A549 (cell line): ENCODE measurements around the gene GALC. TPM values are rescaled to one million over a fixed set of nuclear protein-coding genes. Genes with fewer than 3 reads are reported as not detected.

Experiments
- ATAC-seq, 2 experiments: fragments of 200-7000 bp in 1 of 2; fragments of >200 bp in 1 of 2; cut with Nextera tagmentation in 1 of 2; cut with Tn5 transposase in 1 of 2; 3 replicates each; pipeline versions ENCODE4 v1.8.0 to v1.9.1; 2018 to 2020; ENCODE audit warnings: mild to moderate bottlenecking in 1 of 2, moderate library complexity in 1 of 2
- CTCF ChIA-PET: fragments of 300-600 bp; sonication (Branson Sonifier 250); formaldehyde crosslinking; extraction: SDS; loops from one replicate; lab custom pipeline; 2021; ENCODE audit warnings: antibody characterized with exemption, inconsistent platforms; lab: Yijun Ruan, JAX
- POLR2A ChIA-PET: fragments of 350-600 bp; formaldehyde crosslinking; extraction: SDS; loops from one replicate; lab custom pipeline; 2021; ENCODE audit warnings: antibody characterized with exemption, inconsistent platforms; lab: Yijun Ruan, JAX
- DNase-seq, 2 experiments: peaks; one replicate each; pipeline versions ENCODE4 v3.0.0 to v3.0.0-alpha.2; 2011 to 2016; ENCODE audit warnings: low read depth in 1 of 2, low spot score in 1 of 2
- FAIRE-seq: peaks from 2 replicates; lab custom pipeline; 2011; peaks lifted over from hg19 to GRCh38; lab: Jason Lieb, UNC
- H3K27ac ChIP-seq, 2 experiments: fragments of >200 bp; sonication (Bioruptor Twin); formaldehyde crosslinking; 3 replicates each; pipeline ENCODE4 v1.5.1; 2016 to 2017
- H3K4me1 ChIP-seq: fragments of >200 bp; sonication (Bioruptor Twin); formaldehyde crosslinking; 3 replicates; pipeline ENCODE4 v1.6.1; 2016
- H3K4me2 ChIP-seq: fragments of >200 bp; sonication (Bioruptor Twin); formaldehyde crosslinking; 3 replicates; pipeline ENCODE4 v1.6.1; 2016
- H3K4me3 ChIP-seq: fragments of >200 bp; sonication (Bioruptor Twin); formaldehyde crosslinking; 3 replicates; pipeline ENCODE4 v1.5.1; 2016
- H3K9me3 ChIP-seq: fragments of >200 bp; sonication (Bioruptor Twin); formaldehyde crosslinking; 3 replicates; pipeline ENCODE4 v1.6.1; 2016
- CBX2 ChIP-seq: fragments of 200-600 bp; sonication (generic); IDR thresholded peaks from 2 replicates; pipeline ENCODE4 v1.6.1; 2016; ENCODE audit warnings: low read depth, mild to moderate bottlenecking, borderline replicate concordance
- CBX8 ChIP-seq: fragments of 200-600 bp; sonication (generic); IDR thresholded peaks from 2 replicates; pipeline ENCODE4 v1.6.1; 2016
- FOSB ChIP-seq: fragments of 250-450 bp; sonication (Bioruptor Pico); IDR thresholded peaks from 2 replicates; pipeline ENCODE4 v1.5.0; 2020; ENCODE audit warnings: mild to moderate bottlenecking, moderate library complexity
- FOXS1 ChIP-seq: fragments of 250-450 bp; sonication (Bioruptor Pico); IDR thresholded peaks from 2 replicates; pipeline ENCODE4 v1.5.0; 2020; ENCODE audit warnings: mild to moderate bottlenecking, moderate library complexity
- HEYL ChIP-seq: fragments of 250-450 bp; sonication (Bioruptor Pico); IDR thresholded peaks from 2 replicates; pipeline ENCODE4 v1.8.0; 2021; ENCODE audit warnings: mild to moderate bottlenecking, moderate library complexity
- MYC ChIP-seq: IDR thresholded peaks from 2 replicates; pipeline ENCODE4 v1.6.1; 2012; ENCODE audit warnings: mild to moderate bottlenecking, inconsistent platforms, low read length, improper control_type of control experiment, borderline replicate concordance
- NFE2L2 ChIP-seq: fragments of 150-350 bp; conservative IDR thresholded peaks from 2 replicates; pipeline ENCODE4 v1.6.1; 2014; ENCODE audit warnings: low read length
- POLR2AphosphoS2 ChIP-seq: conservative IDR thresholded peaks from 2 replicates; pipeline ENCODE4 v1.6.1; 2012; ENCODE audit warnings: low read length, improper control_type of control experiment, inconsistent platforms
- RFX5 ChIP-seq: fragments of 450-650 bp; IDR thresholded peaks from 2 replicates; pipeline ENCODE4 v1.7.1; 2014; ENCODE audit warnings: antibody characterized with exemption, mild to moderate bottlenecking, moderate library complexity
- RNF2 ChIP-seq: fragments of 200-600 bp; sonication (generic); IDR thresholded peaks from 2 replicates; pipeline ENCODE4 v1.6.1; 2016; ENCODE audit warnings: low read depth, mild to moderate bottlenecking, antibody characterized with exemption, moderate library complexity, borderline replicate concordance
- SMC3 ChIP-seq: fragments of >200 bp; sonication (Bioruptor Twin); formaldehyde crosslinking; IDR thresholded peaks from 3 replicates; pipeline ENCODE4 v1.6.1; 2018; ENCODE audit warnings: inconsistent platforms
- TFCP2L1 ChIP-seq: fragments of 250-450 bp; sonication (Bioruptor Pico); IDR thresholded peaks from 2 replicates; pipeline ENCODE4 v1.5.0; 2021; ENCODE audit warnings: mild to moderate bottlenecking
- TP53 ChIP-seq: fragments of 250-450 bp; sonication (Bioruptor Pico); IDR thresholded peaks from 2 replicates; pipeline ENCODE4 v1.5.0; 2021; ENCODE audit warnings: mild to moderate bottlenecking, moderate library complexity
- ZC3H11A ChIP-seq: fragments of 450-650 bp; IDR thresholded peaks from 2 replicates; pipeline ENCODE4 v1.6.1; 2014; ENCODE audit warnings: antibody characterized with exemption, mild to moderate bottlenecking
- ZFP36 ChIP-seq: fragments of 450-650 bp; IDR thresholded peaks from 2 replicates; pipeline ENCODE4 v1.6.1; 2014; ENCODE audit warnings: borderline replicate concordance; ENCODE audit not compliant: partially characterized antibody
- ZNF302 ChIP-seq: fragments of 250-450 bp; sonication (Bioruptor Pico); IDR thresholded peaks from 2 replicates; pipeline ENCODE4 v1.9.0; 2021; ENCODE audit warnings: inconsistent platforms, mild to moderate bottlenecking, moderate library complexity
- ZSCAN20 ChIP-seq: fragments of 250-450 bp; sonication (Bioruptor Pico); IDR thresholded peaks from 2 replicates; pipeline ENCODE4 v1.8.0; 2022; ENCODE audit warnings: mild to moderate bottlenecking, moderate library complexity
- WGBS: methylation state at CpG from one replicate; pipeline ENCODE4 v1.1.6; 2017; ENCODE audit errors: missing lambda C conversion rate; 5-methylcytosine and 5-hydroxymethylcytosine counted together
- polyA plus RNA-seq, 4 experiments: library from polyadenylated mRNA; depleted of rRNA in 3 of 4; stranded (reverse); fragments of >200 nt; fragmentation: RNase III in 1 of 4; extraction: RNeasy Plus Mini Kit Qiagen cat#74134 plus additional on column Dnase treatment in 1 of 4; gene quantifications; 2 replicates in 3 of 4; 3 replicates in 1 of 4; pipeline ENCODE4 v1.2.3, GENCODE V29; 2011 to 2017
- TF ChIP-seq, protein P1 (sequence below): IDR thresholded peaks from 2 replicates; pipeline ENCODE4 v1.6.1; 2012
- TF ChIP-seq, protein P2 (sequence below): fragments of >200 bp; sonication (Bioruptor Twin); formaldehyde crosslinking; IDR thresholded peaks from 2 replicates; pipeline ENCODE4 v1.6.1; 2016
- TF ChIP-seq, protein P3 (sequence below): fragments of 200-600 bp; sonication (generic); IDR thresholded peaks from 2 replicates; pipeline ENCODE4 v1.6.1; 2016; ENCODE audit warnings: antibody characterized with exemption, mild to moderate bottlenecking, moderate library complexity
- TF ChIP-seq, protein P4 (sequence below): fragments of 150-350 bp; IDR thresholded peaks from 2 replicates; pipeline ENCODE4 v1.6.1; 2014; ENCODE audit warnings: low read depth, mild to moderate bottlenecking, low read length

The GALC gene
- polyA plus RNA-seq, 2 of the 4 experiments (the other 2 are of a cell fraction): 15.5 to 38.3 TPM

DNA sequence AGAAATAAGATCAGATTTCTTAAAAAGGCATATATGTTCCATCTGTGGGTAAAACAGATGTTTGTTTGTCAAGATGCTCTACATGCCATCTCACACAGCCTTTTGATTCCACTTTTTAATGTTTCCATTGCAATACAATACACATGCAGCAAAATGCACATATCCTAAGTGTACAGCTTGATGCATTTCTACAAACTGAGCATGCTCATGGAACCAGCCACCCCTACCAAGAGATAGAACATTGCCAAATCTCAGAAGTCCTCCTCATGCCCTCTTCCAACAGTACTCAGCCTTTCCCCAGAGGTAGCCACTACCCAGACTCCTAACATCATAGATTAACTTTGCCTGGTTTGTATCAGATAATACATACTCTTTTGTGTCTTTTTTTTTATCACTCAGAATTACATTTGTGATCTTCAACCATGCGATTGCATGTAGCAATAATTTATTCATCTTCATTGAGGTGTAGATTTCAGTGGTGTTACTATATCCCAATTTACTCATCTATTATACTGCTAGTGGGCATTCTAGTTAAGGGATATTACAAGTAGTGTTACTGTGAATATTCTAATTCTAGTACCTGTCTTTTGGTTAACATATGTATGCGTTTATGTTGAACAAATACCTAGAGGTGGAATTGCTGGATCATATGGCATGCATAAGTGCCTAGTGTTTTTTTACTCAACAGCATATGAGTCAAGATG is 15.2 kb upstream of the GALC start (continued):
- TF ChIP-seq RFX5 (no peak), ZC3H11A (no peak), FOXS1 (CRISPR knock-in tag) (no peak)
- TF ChIP-seq, protein P1, sequence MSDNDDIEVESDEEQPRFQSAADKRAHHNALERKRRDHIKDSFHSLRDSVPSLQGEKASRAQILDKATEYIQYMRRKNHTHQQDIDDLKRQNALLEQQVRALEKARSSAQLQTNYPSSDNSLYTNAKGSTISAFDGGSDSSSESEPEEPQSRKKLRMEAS: no peak

DNA sequence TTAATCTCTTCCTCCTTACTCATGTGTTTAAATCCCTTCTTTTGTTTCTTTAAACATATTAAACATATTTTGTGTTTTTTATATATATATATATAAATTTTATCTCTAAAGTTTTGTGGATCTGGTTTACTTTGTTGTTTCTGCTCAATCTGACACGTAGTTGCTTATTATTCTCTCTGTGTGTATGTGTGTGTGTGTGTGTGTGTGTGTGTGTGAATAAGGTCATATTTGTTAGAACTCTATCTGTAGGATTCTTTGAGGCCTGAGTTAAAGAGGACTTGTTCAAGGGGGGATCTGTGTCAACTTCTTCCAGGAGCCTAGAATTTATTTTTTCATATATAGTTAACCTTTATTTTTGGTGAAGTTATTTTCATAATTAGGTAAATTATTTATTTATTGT is 14.6 kb upstream of the GALC start:
- DNase-seq: no peak
- TF ChIP-seq CBX2 (no peak), POLR2AphosphoS2 (no peak), ZFP36 (no peak), NFE2L2 (no peak), HEYL (CRISPR knock-in tag) (no peak), ZNF302 (CRISPR knock-in tag) (no peak), ZSCAN20 (CRISPR knock-in tag) (no peak), RNF2 (no peak), TFCP2L1 (CRISPR knock-in tag) (no peak), MYC (no peak), SMC3 (no peak), FOXS1 (CRISPR knock-in tag) (no peak), FOSB (CRISPR knock-in tag) (no peak), CBX8 (no peak), RFX5 (no peak), TP53 (CRISPR knock-in tag) (no peak)
- TF ChIP-seq, protein P2, sequence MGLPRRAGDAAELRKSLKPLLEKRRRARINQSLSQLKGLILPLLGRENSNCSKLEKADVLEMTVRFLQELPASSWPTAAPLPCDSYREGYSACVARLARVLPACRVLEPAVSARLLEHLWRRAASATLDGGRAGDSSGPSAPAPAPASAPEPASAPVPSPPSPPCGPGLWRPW: no peak
- TF ChIP-seq, protein P3, sequence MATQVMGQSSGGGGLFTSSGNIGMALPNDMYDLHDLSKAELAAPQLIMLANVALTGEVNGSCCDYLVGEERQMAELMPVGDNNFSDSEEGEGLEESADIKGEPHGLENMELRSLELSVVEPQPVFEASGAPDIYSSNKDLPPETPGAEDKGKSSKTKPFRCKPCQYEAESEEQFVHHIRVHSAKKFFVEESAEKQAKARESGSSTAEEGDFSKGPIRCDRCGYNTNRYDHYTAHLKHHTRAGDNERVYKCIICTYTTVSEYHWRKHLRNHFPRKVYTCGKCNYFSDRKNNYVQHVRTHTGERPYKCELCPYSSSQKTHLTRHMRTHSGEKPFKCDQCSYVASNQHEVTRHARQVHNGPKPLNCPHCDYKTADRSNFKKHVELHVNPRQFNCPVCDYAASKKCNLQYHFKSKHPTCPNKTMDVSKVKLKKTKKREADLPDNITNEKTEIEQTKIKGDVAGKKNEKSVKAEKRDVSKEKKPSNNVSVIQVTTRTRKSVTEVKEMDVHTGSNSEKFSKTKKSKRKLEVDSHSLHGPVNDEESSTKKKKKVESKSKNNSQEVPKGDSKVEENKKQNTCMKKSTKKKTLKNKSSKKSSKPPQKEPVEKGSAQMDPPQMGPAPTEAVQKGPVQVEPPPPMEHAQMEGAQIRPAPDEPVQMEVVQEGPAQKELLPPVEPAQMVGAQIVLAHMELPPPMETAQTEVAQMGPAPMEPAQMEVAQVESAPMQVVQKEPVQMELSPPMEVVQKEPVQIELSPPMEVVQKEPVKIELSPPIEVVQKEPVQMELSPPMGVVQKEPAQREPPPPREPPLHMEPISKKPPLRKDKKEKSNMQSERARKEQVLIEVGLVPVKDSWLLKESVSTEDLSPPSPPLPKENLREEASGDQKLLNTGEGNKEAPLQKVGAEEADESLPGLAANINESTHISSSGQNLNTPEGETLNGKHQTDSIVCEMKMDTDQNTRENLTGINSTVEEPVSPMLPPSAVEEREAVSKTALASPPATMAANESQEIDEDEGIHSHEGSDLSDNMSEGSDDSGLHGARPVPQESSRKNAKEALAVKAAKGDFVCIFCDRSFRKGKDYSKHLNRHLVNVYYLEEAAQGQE: no peak
- TF ChIP-seq, protein P4, sequence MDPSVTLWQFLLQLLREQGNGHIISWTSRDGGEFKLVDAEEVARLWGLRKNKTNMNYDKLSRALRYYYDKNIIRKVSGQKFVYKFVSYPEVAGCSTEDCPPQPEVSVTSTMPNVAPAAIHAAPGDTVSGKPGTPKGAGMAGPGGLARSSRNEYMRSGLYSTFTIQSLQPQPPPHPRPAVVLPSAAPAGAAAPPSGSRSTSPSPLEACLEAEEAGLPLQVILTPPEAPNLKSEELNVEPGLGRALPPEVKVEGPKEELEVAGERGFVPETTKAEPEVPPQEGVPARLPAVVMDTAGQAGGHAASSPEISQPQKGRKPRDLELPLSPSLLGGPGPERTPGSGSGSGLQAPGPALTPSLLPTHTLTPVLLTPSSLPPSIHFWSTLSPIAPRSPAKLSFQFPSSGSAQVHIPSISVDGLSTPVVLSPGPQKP: no peak
- TF ChIP-seq, all 56 proteins: peak for 0
- Histone ChIP-seq H3K4me2 (no peak overlapping the region), H3K4me3 (no peak overlapping the region), H3K9me3 (no peaks in the 10 kb centered on the region), H3K27ac (no peak overlapping the region), H3K4me1 (no peaks in the 10 kb centered on the region)
- ChIA-PET CTCF (no interaction called here), POLR2A (no interaction called here)
- WGBS: 26% methylated on average over 1 of the region's 1 CpG
- ATAC-seq (no peak), FAIRE-seq (no peak)
